GM18502 (cell line): ENCODE measurements around the gene NPAS3.

Source experiments
- ATAC-seq: cut with Tn5 transposase; IDR thresholded peaks from one replicate; pipeline ENCODE4 v1.9.1; 2021; ENCODE audit warnings: mild to moderate bottlenecking; ENCODE audit not compliant: unreplicated experiment, poor library complexity

The NPAS3 gene

DNA sequence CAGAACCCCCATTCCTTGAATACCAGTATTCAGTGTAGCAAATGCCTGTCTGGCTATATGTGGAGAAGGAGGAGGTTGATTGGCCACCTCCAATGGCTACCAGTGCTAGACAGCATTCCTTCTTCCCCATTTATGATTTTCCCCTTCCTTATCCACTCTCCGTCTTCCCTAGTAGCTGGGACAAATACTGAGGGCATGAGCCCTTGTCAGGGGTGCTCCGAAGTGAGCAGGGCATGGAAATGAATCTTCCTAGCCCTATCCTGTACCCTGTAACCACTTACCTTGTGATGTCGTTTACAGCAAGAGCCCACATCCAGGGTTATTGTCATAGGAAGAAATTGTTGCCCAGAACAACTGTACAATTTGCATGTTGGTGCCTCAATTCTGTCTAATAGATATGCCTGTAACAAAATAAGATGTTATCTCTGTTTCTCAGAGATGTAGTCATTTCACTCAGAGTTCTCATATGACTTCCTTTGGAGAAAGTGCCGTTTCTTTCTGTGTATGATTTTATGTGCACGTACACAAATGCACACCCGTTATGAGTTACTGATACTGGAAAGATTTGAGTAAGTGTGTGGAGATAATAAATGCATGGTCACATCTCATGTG, 588.5 kb downstream of the NPAS3 start:
- ATAC-seq: no peak

DNA sequence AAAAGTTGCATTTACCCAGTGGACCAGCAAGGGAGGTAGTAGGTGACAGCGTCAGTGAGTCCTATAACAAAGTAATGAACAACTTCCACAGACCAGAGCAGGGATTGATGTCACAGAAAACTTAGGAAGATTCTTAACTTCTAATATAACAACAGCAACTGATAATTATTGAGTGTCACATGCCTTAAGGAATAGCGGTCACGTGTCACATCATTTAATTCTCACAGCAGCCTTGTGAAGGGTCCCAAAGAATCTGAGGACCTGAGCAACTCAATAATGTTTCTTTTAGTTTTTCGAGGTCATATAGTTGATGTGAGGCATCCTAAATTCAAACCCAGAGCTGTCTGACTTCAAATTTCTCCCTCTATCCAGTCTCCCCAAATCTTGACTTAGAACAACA, 590.0 kb downstream of the NPAS3 start:
- no peak for ATAC-seq

DNA sequence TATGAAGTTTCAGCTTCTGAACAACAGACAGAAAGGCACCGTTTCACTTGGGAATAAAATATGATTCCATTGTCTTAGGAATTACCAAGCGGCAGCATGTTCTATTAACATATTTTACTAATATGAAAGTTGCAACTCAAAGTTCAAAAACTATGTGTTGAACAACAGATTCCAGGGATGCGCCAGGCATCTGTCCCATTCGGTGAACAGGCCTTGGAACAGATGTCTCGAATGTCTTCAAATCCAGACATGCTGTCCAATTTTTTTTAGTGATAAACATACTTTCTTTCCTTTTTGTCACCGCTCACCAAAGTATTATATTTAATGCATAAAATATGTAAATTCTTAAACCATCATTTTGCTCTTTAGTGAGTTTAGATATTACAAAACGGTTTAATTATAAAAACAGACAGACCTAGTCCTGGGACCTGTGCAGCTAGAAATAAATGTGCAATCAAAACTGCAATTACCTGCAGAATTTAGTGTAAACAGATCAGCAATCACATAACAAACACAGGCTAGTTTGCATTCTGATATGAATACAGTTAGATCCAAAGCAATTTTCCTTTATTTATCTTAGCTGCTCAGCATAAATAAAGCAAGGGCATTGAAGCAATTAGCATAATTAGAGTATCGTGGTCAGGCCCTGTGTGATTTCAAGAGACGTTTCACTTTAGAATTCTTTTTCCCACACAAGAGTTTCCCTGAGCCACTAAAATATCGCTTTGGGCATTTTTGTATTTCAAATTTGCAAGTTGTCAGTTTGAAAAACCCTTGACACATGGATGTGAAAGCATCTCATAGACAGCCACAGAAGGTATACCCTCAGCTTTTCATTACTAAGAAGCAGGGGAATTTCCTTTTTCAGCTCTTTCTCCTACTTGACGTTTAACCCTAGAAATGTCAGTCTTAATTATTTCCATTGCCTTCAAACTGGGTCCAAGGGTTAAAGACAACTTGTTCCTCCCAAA, 591.4 kb downstream of the NPAS3 start:
- no peak for ATAC-seq

DNA sequence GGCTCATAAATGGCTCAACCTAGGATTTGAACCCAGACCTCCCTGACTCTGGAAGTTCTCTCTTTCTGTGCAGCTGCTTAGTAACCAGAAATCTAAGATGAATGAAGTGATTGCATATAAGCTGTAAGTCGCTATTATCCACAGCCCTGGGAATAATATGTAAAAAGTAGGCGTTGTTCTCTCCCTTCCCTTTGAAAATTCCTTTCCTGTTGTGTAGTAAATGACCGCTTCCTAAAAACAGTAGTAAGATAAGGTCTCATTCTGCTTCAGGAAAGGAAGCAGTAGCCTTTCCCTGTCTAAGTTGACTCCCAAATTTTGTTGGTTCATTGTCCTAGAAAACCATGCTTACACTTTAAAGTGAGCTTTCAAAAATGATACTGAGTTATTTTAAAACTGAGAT, 593.9 kb downstream of the NPAS3 start:
- ATAC-seq: no peak

DNA sequence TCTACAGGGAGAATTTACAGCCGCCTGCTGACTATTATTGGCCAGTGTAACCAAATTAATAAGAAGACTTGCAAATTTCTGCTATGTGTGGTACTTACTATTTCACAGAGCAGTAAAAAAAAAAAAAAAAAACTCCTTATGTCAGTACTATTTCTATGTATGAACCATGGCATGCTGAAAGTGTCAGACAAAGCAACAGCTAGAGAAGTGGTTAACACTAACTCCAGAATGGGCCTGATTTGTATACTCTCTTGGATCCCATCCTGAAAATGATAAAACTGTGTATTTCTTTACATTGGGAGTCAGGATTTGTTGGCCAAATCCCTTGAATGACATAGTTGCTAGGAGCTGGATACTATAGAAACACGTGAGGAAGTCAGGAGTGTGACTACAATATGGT, 595.4 kb downstream of the NPAS3 start:
- ATAC-seq: no peak

DNA sequence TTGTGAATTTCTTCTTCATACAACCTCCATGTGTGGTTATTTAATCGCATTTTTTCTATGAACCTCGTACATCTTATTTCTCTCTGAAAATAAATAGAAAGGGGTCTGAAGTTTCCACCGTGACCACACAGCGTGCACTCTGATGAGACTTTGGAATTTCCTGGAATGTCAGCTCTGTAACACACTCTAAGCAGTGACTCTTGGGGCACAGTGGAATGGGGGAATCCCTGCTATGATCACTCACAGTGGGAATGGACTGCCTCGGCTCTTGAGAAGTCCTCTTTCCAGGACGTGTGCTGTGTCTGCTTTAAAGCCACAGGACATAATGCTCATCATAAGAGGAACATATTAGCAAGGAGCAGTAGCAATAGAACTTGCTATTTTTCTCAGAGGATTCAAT, 596.0 kb downstream of the NPAS3 start:
- no peak for ATAC-seq

DNA sequence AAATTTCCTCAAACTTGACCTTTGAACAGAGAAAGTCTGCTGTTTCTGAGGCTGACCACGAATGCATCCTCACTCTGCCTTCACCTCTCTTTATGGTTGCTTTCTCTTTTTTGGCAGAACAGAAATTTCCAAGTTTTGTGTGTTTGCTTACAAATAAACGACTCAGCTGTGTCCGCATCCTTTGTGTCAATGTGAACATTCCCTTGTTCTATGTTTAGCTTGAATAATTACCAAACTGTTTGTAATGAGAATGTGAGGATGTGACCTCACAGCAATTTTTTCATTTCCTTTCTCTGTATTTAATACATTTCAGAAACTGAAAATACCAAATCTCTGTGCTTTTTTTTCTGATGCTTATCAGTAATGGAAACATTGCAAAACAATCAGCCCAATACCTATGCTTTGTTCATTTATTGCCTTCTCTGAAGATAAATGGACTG, 601.3 kb downstream of the NPAS3 start:
- ATAC-seq: no peak

DNA sequence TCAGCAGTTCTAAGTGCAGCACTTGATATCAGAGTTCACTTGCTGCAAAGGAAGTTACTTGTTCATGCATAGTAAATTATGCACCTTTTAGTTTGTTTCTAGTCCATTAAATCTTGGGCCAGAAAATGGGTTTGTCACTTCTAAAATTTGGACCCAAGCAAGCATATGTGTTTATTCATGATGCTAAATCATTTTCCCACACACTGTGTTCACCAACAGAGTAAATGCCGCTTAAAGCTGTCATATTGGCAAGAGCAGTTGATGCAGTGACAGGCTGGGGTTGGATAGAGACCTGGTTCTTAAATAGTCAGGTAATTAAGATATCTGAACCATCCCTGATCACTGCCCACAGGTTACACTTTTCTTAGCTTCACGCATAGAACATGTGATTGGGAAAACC, 602.5 kb downstream of the NPAS3 start:
- no peak for ATAC-seq

DNA sequence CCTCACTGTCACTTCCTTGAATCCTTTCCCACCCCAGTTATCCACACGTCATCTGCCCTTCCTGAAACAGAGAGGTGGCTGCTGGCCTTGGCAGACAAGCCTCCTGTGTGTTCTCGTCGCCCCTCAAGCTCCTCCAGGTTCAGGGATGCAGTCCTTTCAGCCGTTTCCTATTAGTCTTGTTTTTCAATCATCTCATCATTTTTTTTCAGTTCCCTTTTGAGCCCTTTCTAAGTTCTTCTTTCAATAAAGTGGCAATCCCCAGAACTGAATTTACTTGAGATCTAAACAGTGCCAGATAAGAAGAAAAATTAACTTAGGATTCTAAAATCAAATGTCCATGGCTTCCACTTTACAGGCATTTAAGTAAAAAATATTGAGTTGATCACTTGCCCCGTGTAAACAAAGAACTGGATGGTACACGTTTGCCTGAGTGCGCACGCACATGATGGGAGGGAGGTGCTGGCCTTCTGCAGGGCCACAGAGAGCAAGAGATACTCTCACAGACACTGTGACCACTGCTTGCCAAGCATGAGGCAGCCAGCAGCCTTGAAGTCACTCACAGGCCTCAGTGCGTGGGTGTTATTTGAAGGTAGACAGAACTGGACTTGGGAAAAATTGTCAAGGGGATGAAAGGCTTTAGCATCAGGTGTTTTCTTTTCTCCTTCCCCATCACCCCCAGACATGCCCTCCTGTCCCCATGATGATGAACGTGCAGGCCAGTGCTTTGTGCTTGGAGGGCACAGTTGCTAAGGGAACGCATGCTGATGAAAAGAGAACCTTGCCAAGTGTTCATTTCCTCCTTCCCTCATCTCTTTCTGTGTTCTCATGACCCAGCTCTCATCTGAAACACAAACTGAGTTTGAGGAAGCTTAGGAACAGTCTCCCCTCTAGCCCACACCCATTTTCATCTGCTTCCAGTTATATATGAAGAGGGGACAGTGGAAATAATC, 603.9 kb downstream of the NPAS3 start:
- ATAC-seq: no peak

DNA sequence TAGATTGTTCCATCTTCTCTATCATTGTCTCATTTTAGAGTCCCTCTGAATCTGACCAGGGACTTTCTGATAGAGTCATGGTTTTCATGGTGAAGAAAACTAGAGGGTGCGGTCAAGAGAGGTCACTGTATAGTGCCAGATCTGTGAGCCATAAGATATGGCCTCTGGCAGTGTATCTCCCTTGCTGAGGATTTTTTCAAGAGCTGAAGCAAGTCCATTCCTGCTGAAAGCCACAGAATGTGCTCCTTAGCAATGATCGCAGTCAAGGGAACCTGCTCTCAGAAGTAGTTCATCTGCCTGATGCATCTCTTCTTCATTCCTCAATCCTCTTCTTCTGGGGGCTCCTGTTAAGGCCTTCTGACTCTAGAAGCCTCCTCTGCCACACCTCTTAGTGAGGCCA, 607.0 kb downstream of the NPAS3 start:
- no peak for ATAC-seq

DNA sequence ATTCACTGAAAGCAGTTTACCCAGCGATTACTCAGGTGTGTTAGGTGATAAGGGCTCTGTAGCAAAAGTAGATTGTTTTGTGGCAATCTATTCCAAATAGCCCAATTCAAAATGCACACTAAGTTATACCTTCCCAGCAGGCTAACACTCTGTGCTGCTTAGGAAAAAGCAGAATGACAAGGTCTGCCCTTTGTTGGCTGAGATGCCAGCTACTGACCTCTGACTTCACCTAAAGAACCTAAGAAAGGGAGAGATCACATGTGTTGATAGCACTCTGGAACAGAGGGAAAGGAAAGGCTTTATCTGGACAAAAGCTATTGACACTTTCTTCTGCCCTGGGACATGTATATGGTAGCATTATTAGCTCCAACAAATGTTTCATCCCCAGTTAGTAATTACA, 609.9 kb downstream of the NPAS3 start:
- ATAC-seq: no peak

DNA sequence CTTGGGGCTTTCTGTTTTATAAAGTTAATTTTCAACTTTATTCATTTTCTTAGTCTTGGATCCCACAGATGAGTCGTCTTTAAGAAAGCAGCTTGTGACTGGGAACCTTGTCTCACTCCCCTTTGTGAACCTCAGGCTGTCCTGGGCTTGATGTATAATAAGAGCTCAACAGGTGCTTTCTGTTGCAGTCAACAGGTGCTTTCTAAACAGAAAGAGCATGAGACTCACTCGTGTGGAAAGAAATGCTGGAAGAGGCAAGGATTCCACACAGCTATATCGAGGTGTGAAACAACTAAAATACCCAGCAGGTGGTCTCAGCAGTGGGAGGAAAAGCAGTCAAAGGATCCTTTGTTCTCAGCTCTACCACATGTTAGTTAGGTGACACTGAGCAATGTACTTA, 613.3 kb downstream of the NPAS3 start:
- ATAC-seq: no peak

DNA sequence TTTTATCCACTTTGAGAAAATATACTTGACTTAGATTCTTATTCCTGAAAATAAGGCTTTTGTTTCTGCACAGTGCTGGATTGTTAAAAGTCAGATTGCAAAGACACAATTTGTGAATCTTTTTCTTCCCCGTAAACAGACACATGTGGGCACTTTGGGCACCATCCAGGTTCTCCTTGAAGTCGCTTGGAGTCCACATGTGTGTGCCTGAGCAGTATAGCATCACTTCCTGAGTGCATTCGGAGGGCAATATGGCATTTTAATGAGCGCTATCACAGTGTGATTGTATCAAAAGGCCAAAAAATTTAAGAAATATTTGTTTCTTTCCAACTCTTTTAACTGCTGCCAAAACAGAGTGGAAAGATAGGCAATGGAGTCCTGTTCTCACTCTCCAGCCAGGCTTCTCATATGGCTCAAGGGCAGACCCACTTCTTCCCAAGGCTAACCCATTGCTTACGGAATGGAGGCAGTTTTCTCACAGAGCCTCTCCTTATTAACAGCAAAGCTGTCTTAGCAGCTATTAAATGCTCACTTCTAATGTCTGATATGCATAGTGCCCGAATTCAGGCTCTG, 615.1 kb downstream of the NPAS3 start:
- ATAC-seq: no peak

DNA sequence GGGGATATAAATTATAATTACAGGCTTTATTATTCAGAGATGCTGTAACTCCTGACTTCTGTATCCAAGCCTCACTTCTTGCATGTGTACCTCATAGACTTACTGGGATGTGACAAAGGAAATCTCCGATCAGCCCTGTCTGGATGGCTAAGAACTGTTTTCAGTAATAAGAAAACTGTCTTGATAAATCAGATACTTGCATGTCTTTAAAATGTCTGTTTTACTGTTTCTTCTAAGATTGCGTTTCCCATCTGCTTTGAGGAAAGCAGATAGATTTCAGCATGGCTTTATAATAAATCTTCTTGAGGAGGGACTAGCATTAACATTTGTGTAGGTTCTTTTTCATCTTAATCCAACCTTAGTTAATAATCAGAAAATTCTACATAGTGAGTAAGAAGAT, 616.3 kb downstream of the NPAS3 start:
- no peak for ATAC-seq

DNA sequence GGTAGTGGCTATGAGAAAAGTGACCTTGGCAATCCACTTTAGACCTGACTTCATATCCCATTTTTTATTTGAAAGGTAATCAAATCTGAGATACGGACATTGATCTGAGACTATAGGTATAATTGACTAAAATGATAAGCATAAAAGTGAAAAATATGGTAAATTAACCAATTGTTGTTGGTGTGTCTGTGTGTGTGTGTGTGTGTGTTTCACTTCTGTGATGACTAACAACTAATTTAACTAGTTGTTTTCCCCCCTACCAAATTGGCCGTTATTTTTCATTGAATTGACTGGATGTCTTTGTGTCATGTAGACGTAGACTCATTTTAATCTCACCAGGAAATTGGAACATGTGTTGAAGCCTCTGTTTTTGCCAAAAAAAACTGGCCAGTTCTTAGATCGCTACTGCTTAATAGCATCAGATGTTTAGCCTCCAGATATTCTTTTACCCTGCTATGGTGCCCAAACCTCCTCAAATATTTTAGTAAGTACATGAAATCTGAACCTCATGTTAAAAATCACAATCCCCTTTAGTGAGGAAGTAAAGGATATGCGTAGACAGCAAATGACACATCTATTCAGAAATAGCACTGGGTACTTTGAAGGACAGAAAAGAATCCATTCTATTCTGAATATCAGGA, 617.2 kb downstream of the NPAS3 start:
- ATAC-seq: no peak

DNA sequence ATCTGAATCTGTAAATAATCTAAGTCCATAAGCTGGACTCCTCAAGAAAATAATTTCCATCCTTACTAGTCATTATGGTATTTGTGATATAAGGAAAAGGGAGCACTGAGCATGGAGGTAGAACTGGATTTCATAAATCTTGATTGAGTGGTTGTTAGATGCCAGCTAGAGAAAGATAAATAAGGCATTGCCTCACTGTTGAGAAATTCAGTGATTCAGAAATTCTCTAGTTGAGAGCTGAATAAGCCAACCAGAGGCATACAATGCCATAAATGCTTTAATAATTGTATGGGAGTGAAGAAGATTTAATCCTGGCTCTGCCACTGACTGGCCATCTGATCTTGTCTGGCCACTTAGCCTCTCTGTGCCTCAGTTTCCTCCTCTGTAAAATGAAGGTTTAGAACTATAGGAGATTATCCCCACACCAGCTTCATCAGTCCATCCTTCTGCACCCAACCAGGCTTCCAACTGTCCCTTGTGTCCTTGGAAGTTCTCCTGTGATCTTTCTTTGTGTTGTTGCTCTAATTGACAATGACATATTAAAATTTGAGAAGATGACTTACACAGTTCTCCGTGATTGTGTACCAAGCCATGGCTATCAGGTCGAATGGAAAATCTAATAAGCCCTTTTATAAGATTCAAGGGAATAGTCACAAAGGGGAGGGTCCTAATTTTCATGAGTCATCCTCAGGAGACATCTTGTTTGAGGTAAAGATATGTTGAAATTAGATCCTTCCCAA, 617.9 kb downstream of the NPAS3 start:
- no peak for ATAC-seq

DNA sequence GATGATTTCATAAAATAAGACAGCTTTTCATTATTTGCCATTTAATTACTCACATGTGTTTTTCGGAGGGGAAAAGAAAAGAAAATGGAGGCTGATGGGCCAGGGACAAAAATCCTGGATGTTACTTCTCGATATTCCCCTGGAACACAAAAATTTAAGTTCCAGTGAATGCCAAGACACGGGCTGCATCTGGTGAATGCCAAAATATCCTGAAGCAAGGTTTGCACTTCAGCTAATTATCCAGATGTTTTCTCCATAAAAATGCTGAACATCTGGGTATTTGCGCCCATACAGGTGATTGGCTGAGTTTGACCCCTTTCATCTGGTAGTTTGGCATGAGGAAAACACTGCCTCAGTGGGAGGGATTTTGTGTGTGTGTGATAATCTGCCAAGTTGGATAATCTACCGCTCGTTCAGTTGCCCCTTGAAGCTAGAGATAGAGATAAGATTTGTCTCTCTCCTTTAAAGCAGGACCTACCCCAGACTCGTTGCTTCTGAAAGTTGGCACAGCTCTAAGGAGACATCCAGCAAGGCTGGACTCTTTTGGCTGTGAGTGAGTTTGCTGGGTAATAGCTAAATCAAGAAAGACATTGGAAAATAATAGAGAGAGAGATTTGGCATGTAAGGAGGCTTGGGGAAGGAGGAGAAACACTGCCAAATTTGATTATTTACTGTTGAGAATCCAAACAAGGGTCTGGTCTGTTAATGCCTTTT, 622.2 kb downstream of the NPAS3 start:
- ATAC-seq: no peak

DNA sequence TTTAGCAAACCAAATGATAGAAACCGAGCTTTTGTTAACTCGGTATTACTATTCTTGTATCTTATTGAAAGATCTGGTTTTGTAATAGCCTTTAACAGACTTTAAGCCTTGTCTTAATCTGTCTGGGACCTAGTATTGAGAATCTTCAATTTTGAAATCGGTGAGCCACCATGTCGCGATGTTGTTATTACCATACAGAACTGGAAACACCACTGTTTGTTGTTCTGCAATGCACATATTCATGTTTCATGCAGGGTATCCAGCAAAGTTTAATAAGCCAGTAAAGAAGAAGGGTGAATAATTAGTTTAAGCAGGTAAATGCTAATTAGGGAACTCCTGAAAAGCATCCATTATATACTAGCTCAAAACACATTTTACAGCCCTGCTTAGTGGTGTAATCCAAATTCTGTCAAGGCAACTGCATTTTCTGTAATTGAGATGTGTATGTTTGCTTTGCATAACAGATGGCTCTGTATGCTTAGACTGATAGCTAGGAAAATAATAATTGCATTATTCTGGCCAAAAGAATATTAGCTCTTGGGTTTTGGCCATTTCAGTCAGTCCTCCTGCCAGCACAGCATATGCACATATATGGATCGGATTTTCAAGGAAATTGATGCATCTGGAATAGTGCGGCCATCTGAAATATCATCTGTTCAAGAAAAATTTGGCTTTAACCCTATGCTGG, 623.0 kb downstream of the NPAS3 start:
- no peak for ATAC-seq
